ENCODE results near the gene TMEM18.

DNA sequence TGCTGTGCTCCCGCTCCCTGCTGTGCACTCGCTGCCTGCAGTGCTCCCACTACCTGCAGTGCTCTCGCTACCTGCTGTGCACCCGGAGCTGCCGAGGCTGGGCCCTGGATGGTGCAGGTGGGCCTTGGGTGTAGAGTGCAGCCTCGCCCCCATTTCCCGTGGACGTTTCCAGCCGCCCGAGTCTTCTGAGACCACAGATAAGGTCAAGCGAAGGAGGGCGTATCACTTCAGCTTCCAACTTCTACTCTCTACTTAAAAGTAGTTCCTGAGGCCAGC, 15.9 kb downstream of the TMEM18 start:
- TF ChIP-seq, protein P1, sequence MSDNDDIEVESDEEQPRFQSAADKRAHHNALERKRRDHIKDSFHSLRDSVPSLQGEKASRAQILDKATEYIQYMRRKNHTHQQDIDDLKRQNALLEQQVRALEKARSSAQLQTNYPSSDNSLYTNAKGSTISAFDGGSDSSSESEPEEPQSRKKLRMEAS (IDR thresholded peaks at IDR 0.05; ENCODE audit: low read depth): no peak
- TF ChIP-seq, protein P2, sequence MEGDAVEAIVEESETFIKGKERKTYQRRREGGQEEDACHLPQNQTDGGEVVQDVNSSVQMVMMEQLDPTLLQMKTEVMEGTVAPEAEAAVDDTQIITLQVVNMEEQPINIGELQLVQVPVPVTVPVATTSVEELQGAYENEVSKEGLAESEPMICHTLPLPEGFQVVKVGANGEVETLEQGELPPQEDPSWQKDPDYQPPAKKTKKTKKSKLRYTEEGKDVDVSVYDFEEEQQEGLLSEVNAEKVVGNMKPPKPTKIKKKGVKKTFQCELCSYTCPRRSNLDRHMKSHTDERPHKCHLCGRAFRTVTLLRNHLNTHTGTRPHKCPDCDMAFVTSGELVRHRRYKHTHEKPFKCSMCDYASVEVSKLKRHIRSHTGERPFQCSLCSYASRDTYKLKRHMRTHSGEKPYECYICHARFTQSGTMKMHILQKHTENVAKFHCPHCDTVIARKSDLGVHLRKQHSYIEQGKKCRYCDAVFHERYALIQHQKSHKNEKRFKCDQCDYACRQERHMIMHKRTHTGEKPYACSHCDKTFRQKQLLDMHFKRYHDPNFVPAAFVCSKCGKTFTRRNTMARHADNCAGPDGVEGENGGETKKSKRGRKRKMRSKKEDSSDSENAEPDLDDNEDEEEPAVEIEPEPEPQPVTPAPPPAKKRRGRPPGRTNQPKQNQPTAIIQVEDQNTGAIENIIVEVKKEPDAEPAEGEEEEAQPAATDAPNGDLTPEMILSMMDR (IDR thresholded peaks at IDR 0.05): no peak
- TF ChIP-seq EP300 (IDR thresholded peaks at IDR 0.05; ENCODE audit: borderline replicate concordance in 1 of 2, low read depth in 1 of 2, low read length in 1 of 2) (no peak), FOXM1 (IDR thresholded peaks at IDR 0.05; ENCODE audit: low read depth) (no peak), TCF12 (IDR thresholded peaks at IDR 0.05) (no peak), TAF1 (IDR thresholded peaks at IDR 0.05; ENCODE audit: borderline replicate concordance, low read depth, low read length) (no peak), CHD2 (IDR thresholded peaks at IDR 0.05; ENCODE audit: low read length, partially characterized antibody) (no peak)

Data from SK-N-SH (cell line).